Lower leg skin (tissue), 4 donors: ENCODE measurements around the gene LIX1L. TPM values are rescaled to one million over a fixed set of nuclear protein-coding genes. Genes with fewer than 3 reads are reported as not detected.
"Not testable (repeated sequence)": the region's sequence is repeated elsewhere in the genome, so short reads cannot be mapped to it uniquely, and the experiment has no call there.

ENCODE experiments used
- DNase-seq, 2 donors: peaks; one replicate each; pipeline ENCODE4 v3.0.0-alpha.2; 2019; ENCODE audit warnings: low spot score in 2 of 2
- H3K4me3 ChIP-seq: fragments of 200-600 bp; sonication (generic); 2 replicates; pipeline ENCODE4 v1.5.1; 2017; ENCODE audit warnings: mild to moderate bottlenecking, low read depth; ENCODE audit not compliant: poor library complexity, severe bottlenecking
- POLR2A ChIP-seq, 2 donors: fragments of 450-650 bp; IDR thresholded peaks; one replicate each; pipeline ENCODE4 v1.6.1; 2016 to 2017; ENCODE audit warnings: antibody characterized with exemption in 2 of 2, mild to moderate bottlenecking in 1 of 2, moderate library complexity in 1 of 2
- WGBS, 2 donors: methylation state at CpG; one replicate each; pipeline ENCODE4 v1.1.5; 2018; 5-methylcytosine and 5-hydroxymethylcytosine counted together
- intact Hi-C: fragments of 100-400 bp; cut with DNase I; formaldehyde crosslinking; loops from one replicate; pipeline ENCODE4 v1.15.0; 2023; ENCODE audit warnings: low total_unique reads
- total RNA-seq, 4 donors: library from RNA; depleted of rRNA; stranded (reverse); fragments of >200 nt; gene quantifications; one replicate each; pipeline ENCODE4 v1.1.0, GENCODE V29; 2016
- TF ChIP-seq, protein P1 (sequence below), 3 donors: fragments of 450-650 bp; IDR thresholded peaks; one replicate each; pipeline ENCODE4 v1.5.1; 2016; ENCODE audit warnings: antibody characterized with exemption in 3 of 3, mild to moderate bottlenecking in 3 of 3, moderate library complexity in 2 of 3

Gene LIX1L
- total RNA-seq, 4 donors from 2014 or later = 4.6 to 14.2 (median 7.7) TPM

DNA sequence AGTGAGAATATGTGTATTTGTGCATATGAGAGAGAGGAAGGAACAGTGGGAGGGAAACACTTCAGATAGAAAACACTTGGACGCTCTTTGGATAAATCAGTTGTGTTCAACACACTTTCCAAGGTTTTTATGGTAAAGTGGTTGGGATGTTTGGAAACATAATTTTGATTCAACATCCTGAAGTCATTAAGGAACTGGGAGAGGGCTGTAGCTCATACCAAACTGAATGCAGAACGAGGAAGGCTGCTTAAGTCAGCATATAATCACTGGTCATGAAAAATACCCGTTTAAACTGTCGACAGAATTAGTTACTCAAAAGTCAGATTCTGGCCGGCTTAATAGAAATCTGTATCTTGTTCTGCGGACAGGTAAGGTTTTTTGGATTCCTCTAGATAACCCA is 14.9 kb downstream of the LIX1L start:
- WGBS, 2 donors = 60 to 70% methylated on average over 6 of the region's 6 CpGs
- no peak overlapping the region for H3K4me3 ChIP-seq
- DNase-seq = no peak
- TF ChIP-seq, protein P1, sequence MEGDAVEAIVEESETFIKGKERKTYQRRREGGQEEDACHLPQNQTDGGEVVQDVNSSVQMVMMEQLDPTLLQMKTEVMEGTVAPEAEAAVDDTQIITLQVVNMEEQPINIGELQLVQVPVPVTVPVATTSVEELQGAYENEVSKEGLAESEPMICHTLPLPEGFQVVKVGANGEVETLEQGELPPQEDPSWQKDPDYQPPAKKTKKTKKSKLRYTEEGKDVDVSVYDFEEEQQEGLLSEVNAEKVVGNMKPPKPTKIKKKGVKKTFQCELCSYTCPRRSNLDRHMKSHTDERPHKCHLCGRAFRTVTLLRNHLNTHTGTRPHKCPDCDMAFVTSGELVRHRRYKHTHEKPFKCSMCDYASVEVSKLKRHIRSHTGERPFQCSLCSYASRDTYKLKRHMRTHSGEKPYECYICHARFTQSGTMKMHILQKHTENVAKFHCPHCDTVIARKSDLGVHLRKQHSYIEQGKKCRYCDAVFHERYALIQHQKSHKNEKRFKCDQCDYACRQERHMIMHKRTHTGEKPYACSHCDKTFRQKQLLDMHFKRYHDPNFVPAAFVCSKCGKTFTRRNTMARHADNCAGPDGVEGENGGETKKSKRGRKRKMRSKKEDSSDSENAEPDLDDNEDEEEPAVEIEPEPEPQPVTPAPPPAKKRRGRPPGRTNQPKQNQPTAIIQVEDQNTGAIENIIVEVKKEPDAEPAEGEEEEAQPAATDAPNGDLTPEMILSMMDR (IDR thresholded peaks at IDR 0.05) = no peak
- TF ChIP-seq POLR2A (IDR thresholded peaks at IDR 0.05) = no peak
- intact Hi-C loops = no loop called here

DNA sequence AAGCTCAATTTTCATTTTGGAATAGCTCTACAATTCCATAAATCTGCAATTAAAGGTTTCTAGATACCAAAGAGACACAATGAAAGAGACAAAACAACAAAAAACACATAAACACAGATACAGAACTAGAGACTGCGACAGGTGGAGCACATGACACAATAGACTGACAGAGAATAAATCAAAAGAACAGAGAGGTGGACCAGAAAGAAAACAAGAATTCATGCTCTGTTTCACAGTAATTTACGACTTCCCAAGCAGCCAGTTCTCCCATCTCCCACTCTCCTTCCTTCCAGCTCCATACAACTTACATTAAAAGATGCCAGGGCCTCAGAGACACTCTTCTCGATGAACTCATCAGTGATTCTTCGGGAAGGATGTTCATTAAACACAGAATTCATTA is 15.4 kb downstream of the LIX1L start:
- 69 to 82% methylated on average over 4 of the region's 4 CpGs for WGBS, 2 donors
- TF ChIP-seq, protein P1 (IDR thresholded peaks at IDR 0.05) = no peak
- no peak for TF ChIP-seq POLR2A (IDR thresholded peaks at IDR 0.05)
- DNase-seq = no peak
- intact Hi-C loops = no loop called here
- H3K4me3 ChIP-seq = no peak overlapping the region

DNA sequence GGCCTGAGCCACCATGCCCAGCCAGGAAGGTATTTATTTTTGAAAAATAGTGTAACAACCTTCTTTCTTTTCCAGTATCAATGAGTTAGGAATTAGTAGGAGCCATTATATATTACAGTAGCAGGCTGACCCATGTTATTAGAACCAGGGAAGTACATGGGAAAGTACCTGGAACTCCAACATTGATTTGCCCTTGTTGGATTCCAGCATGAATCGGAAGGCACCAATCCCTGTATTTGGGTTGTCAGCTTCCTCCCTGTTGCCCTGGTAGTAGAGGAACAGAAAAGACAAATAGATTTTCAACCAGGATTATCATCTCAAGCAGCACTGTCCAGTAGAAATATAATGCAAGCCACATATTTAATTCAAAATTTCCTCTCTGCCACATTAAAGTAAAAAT is 20.4 kb downstream of the LIX1L start:
- no peak for DNase-seq
- WGBS, 2 donors = 68 to 81% methylated on average over 1 of the region's 1 CpG
- TF ChIP-seq POLR2A (IDR thresholded peaks at IDR 0.05) = no peak
- TF ChIP-seq, protein P1 (IDR thresholded peaks at IDR 0.05) = no peak
- intact Hi-C loops = no loop called here
- H3K4me3 ChIP-seq = no peak overlapping the region

DNA sequence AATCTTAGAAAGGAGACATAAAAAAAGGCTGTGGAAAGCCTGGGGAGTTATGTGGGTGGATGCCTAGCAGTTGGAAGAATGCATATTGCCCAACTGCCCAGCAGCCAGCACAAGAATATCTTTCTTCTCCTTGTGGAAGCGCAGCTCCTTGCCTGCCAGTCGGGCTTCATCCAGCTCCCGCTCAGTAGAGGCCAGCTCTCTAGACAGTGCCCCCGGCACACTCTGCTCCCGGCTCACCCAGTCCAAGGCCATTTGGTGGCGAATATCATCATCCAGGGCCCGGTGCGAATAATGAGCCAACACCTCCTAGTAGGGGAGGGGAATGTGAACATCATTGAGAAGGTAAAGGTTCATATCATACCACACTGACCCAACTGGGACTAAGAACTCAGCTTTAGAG is 21.6 kb downstream of the LIX1L start:
- no peak for DNase-seq
- intact Hi-C loops = no loop called here
- H3K4me3 ChIP-seq = no peak overlapping the region
- 83 to 88% methylated on average over 8 of the region's 8 CpGs for WGBS, 2 donors
- TF ChIP-seq POLR2A (IDR thresholded peaks at IDR 0.05) = no peak
- TF ChIP-seq, protein P1 (IDR thresholded peaks at IDR 0.05) = no peak

DNA sequence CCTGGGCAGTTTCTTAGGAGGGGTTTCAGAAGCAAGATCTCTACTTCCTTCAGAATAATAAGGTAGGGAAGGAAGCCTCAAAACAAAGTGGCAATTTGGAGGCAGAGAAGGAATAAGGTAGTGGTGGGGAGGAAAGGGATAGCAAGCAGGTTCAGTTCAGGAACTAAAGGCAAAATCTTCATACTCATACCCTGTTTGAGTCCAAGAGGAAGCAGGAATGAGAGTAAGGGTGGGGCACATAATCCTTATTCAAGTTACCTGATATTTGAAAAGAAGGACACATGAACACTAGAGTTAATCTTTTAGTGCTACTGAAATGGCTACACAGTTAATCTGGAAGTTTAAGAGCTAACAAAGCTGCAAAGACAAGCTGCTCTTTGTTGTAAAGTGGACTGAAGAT is 22.1 kb downstream of the LIX1L start:
- no peak overlapping the region for H3K4me3 ChIP-seq
- TF ChIP-seq POLR2A (IDR thresholded peaks at IDR 0.05) = no peak
- TF ChIP-seq, protein P1 (IDR thresholded peaks at IDR 0.05) = no peak
- no peak for DNase-seq
- intact Hi-C loops = no loop called here

DNA sequence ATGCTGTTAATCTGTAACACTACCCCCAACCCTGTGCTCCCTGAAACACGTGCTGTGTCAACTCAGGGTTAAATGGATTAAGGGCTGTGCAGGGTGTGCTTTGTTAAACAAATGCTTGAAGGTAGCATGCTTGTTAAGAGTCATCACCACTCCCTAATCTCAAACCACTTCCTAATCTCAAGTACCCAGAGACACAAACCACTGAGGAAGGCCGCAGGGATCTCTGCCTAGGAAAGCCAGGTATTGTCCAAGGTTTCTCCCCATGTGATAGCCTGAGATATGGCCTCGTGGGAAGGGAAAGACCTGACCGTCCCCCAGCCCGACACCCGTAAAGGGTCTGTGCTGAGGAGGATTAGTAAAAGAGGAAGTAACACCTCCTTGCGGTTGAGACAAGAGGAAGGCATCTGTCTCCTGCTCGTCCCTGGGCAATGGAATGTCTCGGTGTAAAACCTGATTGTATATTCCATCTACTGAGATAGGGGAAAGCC is 25.3 kb downstream of the LIX1L start:
- H3K4me3 ChIP-seq, DNase-seq, intact Hi-C loops: not testable (repeated sequence)
- 58 to 77% methylated on average over 9 of the region's 9 CpGs for WGBS, 2 donors
